ENCODE measurements around the gene IL1RAPL1.

IL1RAPL1 gene

DNA sequence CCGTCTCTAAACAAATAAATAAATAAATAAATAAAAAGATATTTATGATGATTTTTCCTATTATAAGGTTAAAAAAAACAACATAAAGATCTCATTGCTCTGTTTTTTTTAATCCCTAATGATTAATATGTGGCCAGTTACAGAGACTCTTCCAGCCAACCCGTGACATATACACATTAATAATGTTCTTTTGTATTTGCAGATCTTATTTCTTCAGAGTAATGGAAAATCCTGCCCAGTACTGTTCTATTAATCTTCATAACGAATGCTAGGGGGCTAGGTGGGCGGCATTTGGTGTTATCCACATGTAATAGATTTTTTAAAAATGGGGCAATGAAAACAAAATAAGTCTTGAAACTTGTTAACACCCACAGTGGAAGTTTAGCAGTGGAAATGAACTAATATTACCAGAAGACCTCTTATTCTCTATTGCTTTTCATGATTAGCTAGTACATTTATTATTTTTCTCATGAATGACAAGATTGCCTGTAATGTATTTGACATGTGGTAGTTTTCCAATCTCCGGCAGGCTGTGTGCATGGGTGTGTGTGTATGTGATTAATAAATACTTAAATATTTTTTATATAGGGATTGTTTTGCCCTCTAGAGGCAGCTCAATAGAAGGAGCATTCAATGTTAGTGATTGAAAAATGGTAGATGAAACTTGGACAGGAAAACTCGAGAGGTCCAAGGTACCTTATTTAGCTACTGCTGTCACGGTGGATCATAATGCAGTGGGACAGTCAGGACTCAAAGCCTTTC lies 457.4 kb downstream of the IL1RAPL1 start:
- no peak for DNase-seq (ENCODE audit: low read depth)
- H3K4me3 ChIP-seq (ENCODE audit: low read depth, low read length) = no peak overlapping the region
- TF ChIP-seq, protein P1, sequence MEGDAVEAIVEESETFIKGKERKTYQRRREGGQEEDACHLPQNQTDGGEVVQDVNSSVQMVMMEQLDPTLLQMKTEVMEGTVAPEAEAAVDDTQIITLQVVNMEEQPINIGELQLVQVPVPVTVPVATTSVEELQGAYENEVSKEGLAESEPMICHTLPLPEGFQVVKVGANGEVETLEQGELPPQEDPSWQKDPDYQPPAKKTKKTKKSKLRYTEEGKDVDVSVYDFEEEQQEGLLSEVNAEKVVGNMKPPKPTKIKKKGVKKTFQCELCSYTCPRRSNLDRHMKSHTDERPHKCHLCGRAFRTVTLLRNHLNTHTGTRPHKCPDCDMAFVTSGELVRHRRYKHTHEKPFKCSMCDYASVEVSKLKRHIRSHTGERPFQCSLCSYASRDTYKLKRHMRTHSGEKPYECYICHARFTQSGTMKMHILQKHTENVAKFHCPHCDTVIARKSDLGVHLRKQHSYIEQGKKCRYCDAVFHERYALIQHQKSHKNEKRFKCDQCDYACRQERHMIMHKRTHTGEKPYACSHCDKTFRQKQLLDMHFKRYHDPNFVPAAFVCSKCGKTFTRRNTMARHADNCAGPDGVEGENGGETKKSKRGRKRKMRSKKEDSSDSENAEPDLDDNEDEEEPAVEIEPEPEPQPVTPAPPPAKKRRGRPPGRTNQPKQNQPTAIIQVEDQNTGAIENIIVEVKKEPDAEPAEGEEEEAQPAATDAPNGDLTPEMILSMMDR (IDR thresholded peaks at IDR 0.05; ENCODE audit: low read depth, low read length, missing control alignments) = no peak

DNA sequence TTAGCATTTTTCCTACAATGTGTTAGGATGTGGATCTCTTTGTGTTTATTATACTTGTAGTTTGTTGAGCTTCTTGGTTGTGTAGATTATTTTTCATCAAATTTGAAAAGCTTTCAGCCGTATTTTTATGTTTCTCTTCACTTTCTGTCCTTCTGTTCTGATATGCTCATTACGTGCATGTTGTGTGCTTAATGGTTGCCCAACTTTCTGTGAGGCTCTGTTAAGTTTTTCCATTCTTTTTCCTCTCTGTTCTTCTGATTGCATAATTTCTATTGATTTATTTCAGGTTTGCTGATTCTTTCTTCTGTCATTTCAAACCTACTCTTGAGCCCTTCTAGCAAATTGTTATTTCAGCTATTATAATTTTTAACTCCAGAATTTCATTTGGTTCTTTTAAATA lies 478.2 kb downstream of the IL1RAPL1 start:
- H3K4me3 ChIP-seq (ENCODE audit: low read depth, low read length) = no peak overlapping the region
- DNase-seq (ENCODE audit: low read depth) = no peak
- TF ChIP-seq, protein P1 (IDR thresholded peaks at IDR 0.05; ENCODE audit: low read depth, low read length, missing control alignments) = no peak

DNA sequence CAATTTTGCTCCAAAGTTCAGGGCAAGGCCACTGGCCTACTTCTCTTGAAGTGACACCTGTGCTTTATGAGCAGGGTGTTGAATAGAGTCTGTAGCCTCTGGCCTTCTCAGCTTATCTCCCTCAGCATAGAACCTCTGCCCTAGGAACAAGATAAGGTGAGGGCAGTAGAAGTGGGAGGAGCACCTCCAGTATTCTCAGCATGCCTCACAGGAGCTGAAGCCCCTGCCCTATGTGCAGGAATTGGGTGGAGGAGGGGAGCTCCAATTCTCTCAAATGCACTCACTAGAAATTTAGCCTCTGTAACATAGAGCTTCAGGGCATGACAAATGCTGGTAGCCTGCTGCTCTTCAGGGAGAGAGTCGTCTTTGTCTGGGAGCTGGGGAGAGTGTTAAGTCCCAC lies 479.3 kb downstream of the IL1RAPL1 start:
- DNase-seq (ENCODE audit: low read depth) = no peak
- H3K4me3 ChIP-seq (ENCODE audit: low read depth, low read length) = no peak overlapping the region
- TF ChIP-seq, protein P1 (IDR thresholded peaks at IDR 0.05; ENCODE audit: low read depth, low read length, missing control alignments) = no peak

DNA sequence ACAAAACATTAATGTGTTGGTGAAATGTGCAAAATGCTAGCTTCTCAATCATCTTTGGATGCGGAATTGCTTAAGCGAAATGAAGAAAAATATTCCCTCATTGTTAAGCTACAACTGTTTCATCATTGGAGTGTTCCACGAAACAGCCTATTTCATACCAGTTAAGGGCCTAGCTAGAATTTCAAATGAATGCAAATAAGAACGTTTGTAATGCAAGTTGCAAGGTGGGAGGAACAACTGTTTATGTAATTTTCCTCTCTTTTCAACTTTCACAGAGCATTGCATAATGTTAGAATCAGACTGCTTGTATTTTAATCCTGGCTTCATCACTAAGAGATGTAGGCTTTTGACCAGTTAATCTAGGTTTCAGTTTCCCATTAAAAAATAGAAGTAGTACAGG lies 480.1 kb downstream of the IL1RAPL1 start:
- H3K4me3 ChIP-seq (ENCODE audit: low read depth, low read length) = no peak overlapping the region
- TF ChIP-seq, protein P1 (IDR thresholded peaks at IDR 0.05; ENCODE audit: low read depth, low read length, missing control alignments) = no peak

DNA sequence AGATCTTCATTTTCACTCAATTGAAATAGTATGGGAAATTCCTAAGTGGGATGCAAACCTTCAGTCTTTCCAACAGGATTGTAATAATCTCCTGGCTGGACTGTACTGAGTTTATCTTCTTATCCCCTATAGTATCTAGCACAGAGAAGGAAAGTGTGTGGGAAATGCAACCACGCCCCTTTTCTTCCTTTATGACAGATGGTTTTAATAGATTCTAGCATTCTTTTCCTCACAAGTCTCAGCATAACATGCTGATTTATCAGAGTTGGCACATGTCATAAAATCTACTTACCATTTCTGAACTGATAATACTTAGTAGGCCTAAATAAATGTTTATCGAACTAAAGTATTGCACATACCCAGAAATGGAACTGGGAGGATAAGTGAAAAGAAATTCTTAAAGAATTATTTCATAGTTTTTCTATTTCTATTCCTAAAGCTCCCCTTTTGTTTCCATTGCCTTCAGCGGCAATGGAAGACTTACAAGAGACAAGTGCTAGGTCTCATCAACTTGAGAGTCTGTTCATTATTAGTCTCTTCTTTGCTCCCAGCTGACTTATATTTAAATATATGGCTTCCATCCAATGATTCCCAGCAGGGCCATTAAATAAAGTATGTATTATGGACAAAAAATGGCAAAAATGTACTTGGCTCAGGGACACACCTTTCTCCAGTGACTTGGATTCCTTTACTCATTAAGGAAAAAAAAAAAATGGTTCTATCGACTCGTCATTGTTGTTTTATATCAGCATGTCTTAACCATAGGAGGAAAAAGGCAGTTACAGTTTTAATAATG lies 484.5 kb downstream of the IL1RAPL1 start:
- no peak overlapping the region for H3K4me3 ChIP-seq (ENCODE audit: low read depth, low read length)
- TF ChIP-seq, protein P1 (IDR thresholded peaks at IDR 0.05; ENCODE audit: low read depth, low read length, missing control alignments) = no peak
- DNase-seq (ENCODE audit: low read depth) = no peak

More for the DNA sequence above, 480.1 kb downstream of the IL1RAPL1 start:
- no peak for DNase-seq (ENCODE audit: low read depth)

DNA sequence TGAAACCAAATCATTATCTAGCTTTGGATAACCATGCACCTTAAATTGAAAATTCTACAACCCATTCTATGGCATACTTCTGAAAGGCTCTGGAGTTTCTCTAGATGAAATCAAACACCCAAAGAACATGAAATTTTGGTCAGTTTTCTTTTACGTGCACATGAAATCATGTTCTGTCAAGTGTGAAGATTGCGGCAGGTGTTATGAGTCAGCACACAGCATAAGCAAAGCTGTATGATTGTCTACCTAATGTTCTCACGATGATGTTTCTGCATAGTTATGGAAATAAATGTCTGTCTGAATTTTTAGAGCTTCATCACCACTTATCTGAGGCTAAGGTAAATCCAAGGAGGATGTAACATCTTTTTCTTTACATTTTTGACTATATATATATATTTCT lies 495.3 kb downstream of the IL1RAPL1 start:
- TF ChIP-seq, protein P1 (IDR thresholded peaks at IDR 0.05; ENCODE audit: low read depth, low read length, missing control alignments) = no peak
- H3K4me3 ChIP-seq (ENCODE audit: low read depth, low read length) = no peak overlapping the region
- no peak for DNase-seq (ENCODE audit: low read depth)

All from GM12864 (cell line).